Activated naive CD8-positive, alpha-beta T cell treated with anti-CD3 and anti-CD28 coated beads for 36 hours (primary cell): Measurements from ENCODE around the gene CACTIN. TPM values are rescaled to one million over a fixed set of nuclear protein-coding genes. Genes with fewer than 3 reads are reported as not detected.
"Not testable (repeated sequence)": the region's sequence is repeated elsewhere in the genome, so short reads cannot be mapped to it uniquely, and the experiment has no call there.

Experiments used
- DNase-seq: peaks from one replicate; pipeline ENCODE4 v3.0.0; 2021
- H3K27ac Mint-ChIP-seq: one replicate; pipeline ENCODE4 v1.8.0; 2022; ENCODE audit warnings: mild to moderate bottlenecking, moderate library complexity, mixed read lengths
- H3K27me3 Mint-ChIP-seq: one replicate; pipeline ENCODE4 v1.8.0; 2022; ENCODE audit warnings: mild to moderate bottlenecking, mixed read lengths
- H3K36me3 Mint-ChIP-seq: one replicate; pipeline ENCODE4 v1.8.0; 2021; ENCODE audit warnings: mild to moderate bottlenecking, mixed read lengths
- H3K4me1 Mint-ChIP-seq: one replicate; pipeline ENCODE4 v1.8.0; 2021; ENCODE audit warnings: mixed read lengths
- H3K4me3 Mint-ChIP-seq: one replicate; pipeline ENCODE4 v1.8.0; 2022; ENCODE audit warnings: mild to moderate bottlenecking, moderate library complexity, mixed read lengths
- H3K9me3 Mint-ChIP-seq: one replicate; pipeline ENCODE4 v1.8.0; 2022; ENCODE audit warnings: mixed read lengths
- total RNA-seq, 2 experiments: library from RNA; stranded (reverse); gene quantifications; one replicate each; pipeline ENCODE4 v1.2.3, GENCODE V29; 2021

Gene CACTIN
- total RNA-seq, 2 experiments from 2014 or later: 33.0 to 34.4 TPM

DNA sequence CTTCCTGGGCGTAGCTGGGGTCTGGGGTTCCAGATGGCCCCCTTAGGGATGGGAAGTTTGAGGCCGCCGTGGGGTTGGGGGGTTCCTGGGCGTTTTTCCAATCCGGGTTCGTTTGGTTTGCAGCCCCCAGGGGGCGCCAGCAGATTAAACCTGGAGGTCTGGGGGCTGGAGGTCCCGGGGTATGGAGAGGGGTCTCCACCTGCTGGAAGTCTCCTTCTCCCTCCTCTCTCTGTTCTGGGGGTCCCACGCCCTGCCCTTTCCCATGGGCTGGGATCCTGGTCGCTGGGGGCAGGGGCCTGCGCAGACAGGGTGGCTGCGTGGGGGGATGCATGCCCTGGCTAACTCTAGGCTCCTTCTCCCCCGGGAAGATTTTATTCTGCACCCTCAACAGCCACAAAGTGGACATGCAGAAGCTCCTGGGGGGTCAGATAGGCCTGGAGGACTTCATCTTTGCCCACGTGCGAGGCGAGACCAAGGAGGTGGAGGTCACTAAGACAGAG, 40.4 kb downstream of the CACTIN start:
- Mint-ChIP-seq H3K36me3 (no peaks in the 10 kb centered on the region), H3K27me3 (no peaks in the 10 kb centered on the region), H3K9me3 (no peaks in the 10 kb centered on the region), H3K4me1 (no peaks in the 10 kb centered on the region), H3K27ac (no peak overlapping the region), H3K4me3 (no peak overlapping the region)
- peak; percentile 43 for DNase-seq

DNA sequence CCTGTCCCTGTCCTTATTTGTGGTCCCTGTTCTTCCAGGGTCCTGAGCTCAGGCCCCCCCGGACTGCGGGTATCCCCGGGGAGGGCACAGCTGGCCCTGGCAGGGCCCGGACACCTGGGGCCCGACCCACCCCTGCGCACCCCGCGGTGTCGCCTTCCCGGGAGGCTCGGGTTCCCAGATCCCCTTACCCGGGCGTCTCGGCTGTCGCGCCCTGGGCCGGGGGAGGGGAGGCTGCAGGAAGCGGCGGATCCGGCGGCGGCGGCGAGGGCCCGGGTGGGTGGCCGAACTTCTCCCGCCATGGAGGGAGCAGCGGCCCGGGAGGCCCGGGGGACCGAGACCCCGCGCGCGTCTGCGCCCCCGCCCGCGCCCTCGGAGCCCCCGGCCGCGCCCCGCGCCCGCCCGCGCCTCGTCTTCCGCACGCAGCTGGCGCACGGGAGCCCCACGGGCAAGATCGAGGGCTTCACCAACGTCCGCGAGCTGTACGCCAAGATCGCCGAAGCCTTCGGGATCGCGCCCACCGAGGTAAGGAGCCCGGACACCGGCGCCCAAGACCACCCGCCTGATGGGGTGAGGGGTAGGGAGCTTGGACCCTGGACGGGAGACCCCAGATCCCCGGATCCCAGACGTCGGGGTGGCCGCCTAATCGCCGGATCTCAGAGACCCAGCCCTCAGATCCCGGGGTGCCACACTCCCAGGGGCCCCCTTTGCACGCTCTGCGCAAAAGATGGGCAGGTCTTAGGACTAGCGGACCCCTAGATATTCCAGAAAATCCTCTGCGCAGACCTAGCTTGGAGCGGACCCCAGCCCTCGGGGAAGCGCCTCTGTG, 41.1 kb downstream of the CACTIN start, which contains the start of gene GIPC3:
TSS of gene GIPC3 (plus strand) at position 178 of the 826 bp plus-strand sequence. CDS start at position 298, 120 bp downstream.
- no peak for DNase-seq
- no peaks in the 10 kb centered on the region for H3K36me3 Mint-ChIP-seq
- H3K27me3 Mint-ChIP-seq: no peaks in the 10 kb centered on the region
- H3K4me3 Mint-ChIP-seq: no peak within 1 kb of the TSS
- H3K4me1 Mint-ChIP-seq: no peaks in the 10 kb centered on the region
- no peaks in the 10 kb centered on the region for H3K9me3 Mint-ChIP-seq
- no peak within 1 kb of the TSS for H3K27ac Mint-ChIP-seq

DNA sequence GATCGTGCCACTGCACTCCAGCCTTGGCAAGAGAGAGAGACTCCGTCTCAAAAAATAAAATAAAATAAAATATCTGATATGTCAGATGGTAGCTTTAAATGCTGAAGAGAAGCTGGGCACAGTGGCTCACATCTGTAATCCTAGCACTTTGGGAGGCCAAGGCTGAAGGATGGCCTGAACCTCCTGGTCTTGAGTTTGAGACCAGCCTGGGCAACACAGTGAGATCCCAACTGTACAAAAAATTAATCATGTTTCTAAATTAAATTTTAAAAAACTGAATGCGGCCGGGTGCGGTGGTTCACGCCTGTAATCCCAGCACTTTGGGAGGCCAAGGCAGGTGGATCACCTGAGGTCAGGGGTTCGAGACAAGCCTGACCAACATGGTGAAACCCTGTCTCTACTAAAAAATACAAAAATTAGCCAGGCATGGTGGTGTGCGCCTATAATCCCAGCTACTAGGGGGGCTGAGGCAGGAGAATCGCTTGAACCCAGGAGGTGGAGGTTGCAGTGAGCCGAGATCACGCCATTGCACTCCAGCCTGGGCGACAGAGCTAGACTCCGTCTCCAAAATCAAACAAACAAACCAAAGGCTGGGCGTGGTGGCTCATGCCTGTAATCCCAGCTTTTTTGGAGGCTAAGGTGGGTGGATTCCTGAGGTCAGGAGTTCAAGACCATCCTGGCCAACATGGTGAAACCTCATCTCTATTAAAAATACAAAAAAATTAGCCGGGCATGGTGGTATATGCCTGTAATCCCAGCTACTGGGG, 42.4 kb downstream of the CACTIN start:
- not testable (repeated sequence) for H3K4me3 Mint-ChIP-seq, H3K4me1 Mint-ChIP-seq, H3K27me3 Mint-ChIP-seq, H3K9me3 Mint-ChIP-seq, H3K36me3 Mint-ChIP-seq, H3K27ac Mint-ChIP-seq, DNase-seq

DNA sequence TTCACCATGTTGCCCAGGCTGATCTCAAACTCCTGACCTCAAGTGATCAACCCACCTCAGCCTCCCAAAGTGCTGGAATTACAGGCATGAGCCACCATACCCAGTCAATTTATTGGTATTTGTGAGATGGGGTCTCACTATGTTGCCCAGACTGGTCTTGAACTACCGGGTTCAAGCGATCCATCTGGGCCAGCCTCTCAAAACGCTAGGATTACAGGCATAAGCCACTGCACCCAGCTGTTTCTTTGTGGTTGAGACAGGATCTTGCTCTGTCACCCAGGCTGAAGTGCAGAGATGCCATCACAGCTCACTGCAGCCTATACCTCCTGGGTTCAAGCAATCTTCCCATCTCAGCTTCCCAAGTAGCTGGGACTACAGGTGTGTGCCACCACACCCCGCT, 44.8 kb downstream of the CACTIN start:
- H3K27me3 Mint-ChIP-seq, DNase-seq, H3K36me3 Mint-ChIP-seq, H3K9me3 Mint-ChIP-seq, H3K4me3 Mint-ChIP-seq, H3K4me1 Mint-ChIP-seq, H3K27ac Mint-ChIP-seq: not testable (repeated sequence)

DNA sequence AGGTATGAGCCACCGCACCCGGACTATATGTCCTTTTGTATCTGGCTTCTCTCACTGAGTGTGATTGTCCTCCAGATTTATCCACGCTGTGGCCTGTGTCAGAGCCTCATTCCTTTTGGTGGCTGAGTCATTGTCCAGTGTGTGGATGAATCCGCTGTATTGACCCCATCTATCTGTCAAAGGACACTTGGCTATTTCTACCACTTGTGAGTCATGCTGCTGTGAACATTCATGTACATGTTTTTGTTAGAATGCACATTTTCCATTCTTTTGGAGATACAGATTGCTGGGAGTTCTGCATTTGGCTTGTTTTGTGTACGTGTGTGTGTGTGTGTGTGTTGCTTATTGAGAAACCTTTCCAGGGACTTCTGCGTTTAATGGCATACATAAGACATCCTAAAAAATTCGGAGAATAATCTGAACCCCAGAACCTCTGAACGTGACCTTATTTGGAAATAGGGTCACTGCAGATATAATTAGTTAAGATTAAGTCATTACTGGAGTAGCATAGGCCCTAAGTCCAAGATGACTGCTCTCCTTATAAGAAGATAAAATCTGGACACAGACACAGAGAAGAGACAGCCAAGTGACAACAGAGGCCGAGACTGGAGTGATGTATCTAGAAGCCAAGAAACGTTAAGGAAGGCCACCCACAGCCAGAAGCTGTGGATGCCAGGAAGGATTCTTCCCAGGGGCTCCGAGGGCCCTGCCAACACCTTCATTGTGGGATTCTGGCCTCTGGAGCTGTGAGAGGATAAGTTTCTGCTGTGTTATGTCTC, 46.2 kb downstream of the CACTIN start:
- H3K27me3 Mint-ChIP-seq: no peaks in the 10 kb centered on the region
- no peak overlapping the region for H3K27ac Mint-ChIP-seq
- no peaks in the 10 kb centered on the region for H3K4me1 Mint-ChIP-seq
- no peaks in the 10 kb centered on the region for H3K9me3 Mint-ChIP-seq
- no peak for DNase-seq
- H3K4me3 Mint-ChIP-seq: no peak overlapping the region
- H3K36me3 Mint-ChIP-seq: peaks cover 1% of the 10 kb centered on the region

DNA sequence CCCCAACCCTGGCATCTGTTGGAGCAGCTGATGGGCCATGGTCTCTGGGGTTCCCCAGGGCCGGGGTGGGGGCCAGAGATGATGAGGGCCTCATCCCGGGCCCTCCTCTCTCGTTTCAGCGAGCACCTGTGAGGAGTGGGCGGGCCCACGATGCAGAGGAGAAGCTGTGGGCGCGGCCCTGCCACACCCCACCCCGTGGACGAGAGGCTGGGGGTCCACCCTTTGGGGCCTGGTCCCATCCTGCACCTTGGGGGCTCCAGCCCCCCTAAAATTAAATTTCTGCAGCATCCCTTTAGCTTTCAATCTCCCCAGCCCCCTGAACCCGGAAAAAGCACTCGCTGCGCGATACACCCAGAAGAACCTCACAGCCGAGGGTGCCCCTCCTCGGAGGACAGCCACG, 48.2 kb downstream of the CACTIN start:
- H3K9me3 Mint-ChIP-seq: no peaks in the 10 kb centered on the region
- no peak overlapping the region for H3K27ac Mint-ChIP-seq
- H3K27me3 Mint-ChIP-seq: no peaks in the 10 kb centered on the region
- peaks cover 4% of the 10 kb centered on the region for H3K4me1 Mint-ChIP-seq
- H3K36me3 Mint-ChIP-seq: peaks cover 11% of the 10 kb centered on the region
- H3K4me3 Mint-ChIP-seq: no peak overlapping the region
- DNase-seq: no peak

DNA sequence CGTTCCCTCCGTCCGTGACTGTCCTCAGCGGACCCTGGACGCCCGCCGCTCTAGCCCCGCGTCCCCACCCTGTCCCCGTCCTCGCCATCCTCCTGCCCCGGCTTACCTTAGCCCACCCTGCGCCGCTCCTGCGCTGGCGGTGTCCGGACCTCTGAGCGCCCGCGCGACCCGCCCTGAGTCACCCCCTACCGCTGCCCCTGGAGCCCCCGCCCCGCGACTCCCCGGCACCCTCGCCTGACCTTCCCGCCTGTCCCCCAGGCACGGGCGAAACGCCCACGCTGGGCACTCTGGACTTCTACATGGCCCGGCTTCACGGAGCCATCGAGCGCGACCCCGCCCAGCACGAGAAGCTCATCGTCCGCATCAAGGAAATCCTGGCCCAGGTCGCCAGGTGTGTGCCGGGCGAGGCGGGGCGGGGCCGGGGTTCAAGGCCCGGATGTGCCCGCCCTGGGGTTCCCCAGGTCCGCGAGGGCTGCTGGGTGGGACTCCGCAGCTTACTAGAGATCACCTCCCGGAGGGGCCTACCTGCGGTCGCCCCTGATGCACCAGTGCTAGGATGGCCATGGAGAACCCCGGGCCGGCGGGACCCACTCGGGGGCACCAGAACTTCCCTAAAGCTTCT, 48.8 kb downstream of the CACTIN start:
- DNase-seq: no peak
- peaks cover 4% of the 10 kb centered on the region for H3K4me1 Mint-ChIP-seq
- H3K27me3 Mint-ChIP-seq: no peaks in the 10 kb centered on the region
- H3K4me3 Mint-ChIP-seq: no peak overlapping the region
- H3K36me3 Mint-ChIP-seq: peaks cover 11% of the 10 kb centered on the region
- no peak overlapping the region for H3K27ac Mint-ChIP-seq
- no peaks in the 10 kb centered on the region for H3K9me3 Mint-ChIP-seq

DNA sequence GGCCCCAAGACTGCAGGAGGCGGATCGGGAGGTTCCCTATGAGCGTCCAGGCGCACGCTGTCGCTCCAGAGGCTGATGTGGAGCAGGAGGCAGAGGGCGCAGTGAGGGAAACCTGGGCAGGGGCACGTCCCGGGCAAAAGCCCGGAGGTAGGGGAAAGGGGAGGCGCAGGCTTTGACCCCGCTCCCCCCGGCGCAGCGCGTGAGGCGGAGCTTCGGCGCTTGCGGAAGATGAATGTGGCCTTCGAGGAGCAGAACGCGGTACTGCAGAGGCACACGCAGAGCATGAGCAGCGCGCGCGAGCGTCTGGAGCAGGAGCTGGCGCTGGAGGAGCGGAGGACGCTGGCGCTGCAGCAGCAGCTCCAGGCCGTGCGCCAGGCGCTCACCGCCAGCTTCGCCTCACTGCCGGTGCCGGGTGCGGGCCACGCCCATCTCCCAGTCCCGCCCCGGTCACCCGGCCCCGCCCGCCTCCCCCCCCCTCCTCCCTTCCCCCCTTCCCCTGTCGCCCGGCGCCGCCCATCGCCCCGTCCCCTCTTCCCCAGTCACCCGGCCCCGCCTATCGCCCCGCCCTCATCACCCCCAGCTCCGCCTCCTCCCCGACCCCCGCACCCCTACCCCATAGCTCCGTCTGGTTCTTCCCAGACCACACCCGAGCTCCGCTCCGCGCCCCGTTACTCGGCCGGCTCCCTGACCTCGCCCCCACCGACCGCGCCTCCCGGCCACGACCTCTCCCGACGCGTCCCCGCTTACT, 49.7 kb downstream of the CACTIN start:
- H3K36me3 Mint-ChIP-seq: peaks cover 11% of the 10 kb centered on the region
- no peaks in the 10 kb centered on the region for H3K9me3 Mint-ChIP-seq
- no peak overlapping the region for H3K4me3 Mint-ChIP-seq
- H3K4me1 Mint-ChIP-seq: peaks cover 7% of the 10 kb centered on the region
- no peak for DNase-seq
- no peak overlapping the region for H3K27ac Mint-ChIP-seq
- H3K27me3 Mint-ChIP-seq: no peaks in the 10 kb centered on the region

DNA sequence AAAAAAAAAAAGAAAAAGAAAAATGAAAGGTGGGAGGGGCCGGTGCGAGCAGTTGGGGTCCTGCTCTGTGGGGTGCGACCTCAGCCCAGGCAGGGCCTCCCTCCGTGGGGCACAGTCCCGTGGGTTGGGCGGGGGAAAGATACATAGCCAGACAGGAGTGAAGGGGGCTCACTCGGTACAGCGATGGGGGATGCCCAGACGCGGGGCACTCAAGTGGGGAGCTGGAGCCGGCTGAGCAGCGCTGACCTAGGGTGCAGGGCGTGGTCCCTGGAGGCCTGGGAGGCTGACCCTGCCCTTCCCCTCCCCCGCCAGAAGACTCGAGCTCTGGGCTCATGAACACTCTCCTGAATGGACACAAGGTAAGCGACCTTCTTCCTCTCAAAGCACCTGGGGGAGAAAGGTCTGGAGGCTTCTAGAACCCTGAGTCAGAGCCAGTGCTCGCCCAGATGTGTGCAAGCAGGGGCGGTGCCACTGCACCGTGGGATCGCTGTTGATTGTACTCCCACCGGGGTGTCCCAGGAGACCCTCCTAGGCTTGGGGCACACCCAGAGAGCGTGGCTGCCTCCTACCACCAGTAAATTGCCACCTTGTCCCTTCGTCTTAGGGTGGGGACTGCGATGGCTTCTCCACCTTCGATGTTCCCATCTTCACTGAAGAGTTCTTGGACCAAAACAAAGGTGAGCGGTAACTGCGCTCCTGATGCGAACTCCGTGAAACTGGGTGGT, 50.5 kb downstream of the CACTIN start:
- Mint-ChIP-seq H3K4me3 (no peak overlapping the region), H3K27ac (no peak overlapping the region), H3K4me1 (peaks cover 7% of the 10 kb centered on the region), H3K27me3 (no peaks in the 10 kb centered on the region), H3K9me3 (no peaks in the 10 kb centered on the region), H3K36me3 (peaks cover 11% of the 10 kb centered on the region)
- DNase-seq: no peak

DNA sequence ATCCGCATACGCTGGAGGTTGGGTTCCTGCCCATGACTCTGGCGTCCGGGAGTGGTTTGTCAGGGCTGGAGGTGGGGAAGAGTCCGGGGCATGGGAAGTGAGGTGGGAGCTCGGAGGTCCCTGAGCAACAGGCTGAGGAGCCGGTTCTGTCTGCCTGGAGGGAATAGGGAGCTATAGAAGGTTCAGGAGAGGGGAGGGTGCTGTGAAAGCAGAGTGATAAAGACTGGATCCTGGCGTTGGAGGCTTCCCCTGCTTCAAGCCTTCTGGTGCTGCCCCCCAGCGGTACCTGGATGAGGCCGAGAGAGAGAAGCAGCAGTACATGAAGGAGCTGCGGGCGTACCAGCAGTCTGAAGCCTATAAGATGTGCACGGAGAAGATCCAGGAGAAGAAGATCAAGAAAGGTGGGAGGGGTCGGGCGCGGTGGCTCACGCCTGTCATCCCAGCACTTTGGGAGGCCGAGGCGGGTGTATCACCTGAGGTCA, 51.3 kb downstream of the CACTIN start:
- peaks cover 11% of the 10 kb centered on the region for H3K36me3 Mint-ChIP-seq
- H3K9me3 Mint-ChIP-seq: no peaks in the 10 kb centered on the region
- DNase-seq: no peak
- no peak overlapping the region for H3K4me3 Mint-ChIP-seq
- no peaks in the 10 kb centered on the region for H3K27me3 Mint-ChIP-seq
- H3K4me1 Mint-ChIP-seq: peaks cover 7% of the 10 kb centered on the region
- no peak overlapping the region for H3K27ac Mint-ChIP-seq

DNA sequence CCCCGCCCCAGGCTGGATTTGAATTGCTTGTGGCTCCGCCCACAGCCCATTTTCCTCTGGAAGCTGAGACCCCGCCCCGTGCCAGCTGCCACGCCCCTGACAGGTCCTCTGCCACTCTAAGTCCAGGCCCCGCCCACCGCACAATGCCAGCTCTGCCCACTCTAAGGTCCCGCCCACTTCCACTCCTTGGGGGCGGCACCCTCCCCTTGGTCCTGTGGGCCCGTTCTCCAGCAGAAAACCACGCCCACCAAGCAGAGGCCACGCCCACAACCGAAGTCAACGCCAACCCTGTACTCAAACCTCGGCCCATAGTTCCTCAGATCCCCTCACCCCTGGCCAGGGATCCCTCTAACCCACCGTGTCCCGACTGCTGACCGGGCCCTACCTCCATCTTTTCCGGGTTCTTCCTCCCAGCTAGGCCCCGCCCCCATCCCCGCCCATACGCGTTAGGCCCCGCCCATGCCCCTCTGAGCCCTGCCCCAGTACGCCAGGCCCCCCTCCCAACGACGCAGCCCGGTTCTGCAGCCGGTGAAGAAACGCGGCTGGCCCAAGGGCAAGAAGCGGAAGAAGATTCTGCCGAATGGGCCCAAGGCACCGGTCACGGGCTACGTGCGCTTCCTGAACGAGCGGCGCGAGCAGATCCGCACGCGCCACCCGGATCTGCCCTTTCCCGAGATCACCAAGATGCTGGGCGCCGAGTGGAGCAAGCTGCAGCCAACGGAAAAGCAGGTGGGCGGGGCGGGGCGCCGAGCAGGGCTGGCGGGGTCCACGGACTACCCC, 52.5 kb downstream of the CACTIN start:
- H3K9me3 Mint-ChIP-seq: no peaks in the 10 kb centered on the region
- peak; percentile 92 for DNase-seq
- peaks cover 11% of the 10 kb centered on the region for H3K36me3 Mint-ChIP-seq
- H3K27me3 Mint-ChIP-seq: no peaks in the 10 kb centered on the region
- H3K4me3 Mint-ChIP-seq: peak overlapping the region; percentile 78
- H3K4me1 Mint-ChIP-seq: peaks cover 7% of the 10 kb centered on the region
- H3K27ac Mint-ChIP-seq: no peak overlapping the region

DNA sequence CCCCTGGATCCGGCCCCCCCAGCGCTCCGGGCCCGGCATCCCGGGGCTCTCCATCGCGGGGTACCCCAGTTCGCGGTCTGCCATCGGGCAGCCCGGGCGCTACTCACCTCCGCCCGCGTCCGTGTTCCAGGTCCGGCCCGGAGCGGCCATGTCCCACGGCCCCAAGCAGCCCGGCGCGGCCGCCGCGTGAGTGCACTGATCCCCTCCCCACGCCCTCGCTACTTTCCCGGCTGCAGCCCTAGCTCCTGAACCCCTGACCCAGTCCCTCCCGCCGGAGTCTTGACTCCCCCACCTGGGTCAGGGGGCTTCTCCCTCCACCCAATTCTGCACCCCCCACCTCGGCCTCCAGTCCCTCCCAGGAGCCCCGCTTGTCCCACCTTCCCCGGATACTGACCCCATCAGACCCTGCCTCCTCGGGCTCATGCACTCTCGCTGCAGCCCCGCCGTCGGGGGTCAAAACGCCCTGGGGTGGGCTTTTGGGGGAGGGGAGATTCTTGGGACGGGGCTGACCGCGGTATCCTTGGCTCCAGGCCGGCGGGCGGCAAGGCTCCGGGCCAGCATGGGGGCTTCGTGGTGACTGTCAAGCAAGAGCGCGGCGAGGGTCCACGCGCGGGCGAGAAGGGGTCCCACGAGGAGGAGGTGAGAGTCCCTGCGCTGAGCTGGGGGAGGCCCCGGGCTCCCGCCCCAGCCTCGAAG, 53.3 kb downstream of the CACTIN start:
- H3K4me3 Mint-ChIP-seq: peak overlapping the region; percentile 78
- peaks cover 7% of the 10 kb centered on the region for H3K4me1 Mint-ChIP-seq
- H3K27ac Mint-ChIP-seq: peak overlapping the region; percentile 54
- DNase-seq: no peak
- H3K27me3 Mint-ChIP-seq: no peaks in the 10 kb centered on the region
- H3K9me3 Mint-ChIP-seq: no peaks in the 10 kb centered on the region
- H3K36me3 Mint-ChIP-seq: peaks cover 11% of the 10 kb centered on the region
